Measurements from ENCODE around the gene USP7.
A peak's percentile ranks its signal among the peaks of the same experiment; 100 is the strongest.
"Not testable (repeated sequence)": the region's sequence is repeated elsewhere in the genome, so short reads cannot be mapped to it uniquely, and the experiment has no call there.

Gene USP7

DNA sequence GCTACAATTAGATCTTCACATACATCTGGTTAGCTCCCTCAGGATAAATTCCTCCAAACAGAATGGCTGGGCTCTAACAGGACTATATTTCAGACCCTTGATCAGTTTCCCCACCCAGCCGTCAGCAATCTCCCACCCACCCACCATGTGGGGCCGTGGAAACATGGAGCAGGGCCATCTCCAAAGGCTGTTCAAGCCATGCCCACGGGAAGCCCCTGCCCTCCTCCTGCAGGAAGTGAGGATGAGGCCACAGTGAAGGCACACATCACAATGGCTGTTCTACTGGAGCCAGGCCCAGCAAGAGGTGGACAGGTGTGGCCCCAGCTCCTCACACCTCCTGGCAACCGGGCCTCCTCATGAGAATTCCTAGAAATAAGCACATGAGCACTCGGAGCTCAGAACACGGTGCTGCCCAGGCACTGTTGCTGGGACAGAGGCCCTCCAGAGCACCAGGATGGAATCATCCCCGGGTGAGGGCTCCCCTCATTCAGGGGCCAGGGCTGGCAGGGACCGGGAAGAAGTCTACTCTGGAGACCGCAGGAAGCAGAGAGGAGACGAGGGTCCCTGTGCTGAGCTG, 81.6 kb downstream of the USP7 start, which contains the start of gene LITAFD:
TSS of gene LITAFD (plus strand) at position 311 of the 577 bp plus-strand sequence. CDS start 2,005 bp downstream, outside the sequence.
- DNase-seq, result no peak

DNA sequence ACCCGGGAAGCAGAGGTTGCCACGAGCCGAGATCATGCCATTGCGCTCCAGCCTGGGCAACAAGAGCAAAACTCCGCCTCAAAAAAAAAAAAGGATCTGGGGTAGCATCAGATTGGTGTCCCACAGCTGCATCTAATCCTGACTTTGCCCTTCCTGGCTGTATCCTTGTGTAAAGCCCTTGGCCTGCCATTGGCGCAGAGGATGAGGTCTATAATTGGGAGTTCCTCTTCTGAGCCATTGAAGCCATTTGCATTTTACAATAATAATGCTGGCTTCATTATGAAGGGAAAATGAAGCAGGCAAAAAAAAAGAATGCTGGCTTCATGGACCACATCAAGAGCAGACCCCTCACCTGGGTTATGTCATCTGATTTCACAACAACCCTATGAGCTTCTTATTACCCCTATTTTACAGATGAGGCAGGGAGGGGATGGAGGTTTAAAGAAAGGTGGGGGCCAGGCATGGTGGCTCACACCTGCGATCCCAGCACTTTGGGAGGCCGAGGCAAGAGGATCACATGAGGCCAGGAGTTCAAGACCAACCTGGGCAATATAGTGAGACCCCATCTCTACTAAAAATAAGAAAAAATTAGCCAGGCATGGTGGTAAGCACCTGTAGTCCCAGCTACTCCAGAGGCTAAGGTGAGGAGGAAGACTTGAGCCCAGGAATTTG, 82.7 kb downstream of the USP7 start:
- no peak for DNase-seq

DNA sequence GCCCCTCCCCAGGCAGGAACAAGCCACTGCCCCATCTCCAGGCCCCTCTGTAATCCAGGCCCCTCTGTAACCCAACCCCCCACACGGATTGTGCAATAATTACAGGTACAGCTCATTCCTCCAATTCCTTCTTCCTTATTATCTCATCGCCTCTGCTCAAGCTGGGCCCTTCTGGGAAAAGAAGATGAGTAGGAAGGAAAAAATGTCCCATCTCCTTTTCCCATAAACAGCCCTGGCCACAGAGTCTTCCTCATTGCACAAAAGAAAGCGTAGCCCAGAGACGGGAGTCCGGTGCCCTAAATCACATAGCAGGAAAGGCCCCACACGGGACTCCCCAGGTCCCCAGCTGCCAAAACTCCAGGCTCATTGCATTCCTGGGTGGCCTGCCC, 85.2 kb downstream of the USP7 start:
- no peak for DNase-seq

DNA sequence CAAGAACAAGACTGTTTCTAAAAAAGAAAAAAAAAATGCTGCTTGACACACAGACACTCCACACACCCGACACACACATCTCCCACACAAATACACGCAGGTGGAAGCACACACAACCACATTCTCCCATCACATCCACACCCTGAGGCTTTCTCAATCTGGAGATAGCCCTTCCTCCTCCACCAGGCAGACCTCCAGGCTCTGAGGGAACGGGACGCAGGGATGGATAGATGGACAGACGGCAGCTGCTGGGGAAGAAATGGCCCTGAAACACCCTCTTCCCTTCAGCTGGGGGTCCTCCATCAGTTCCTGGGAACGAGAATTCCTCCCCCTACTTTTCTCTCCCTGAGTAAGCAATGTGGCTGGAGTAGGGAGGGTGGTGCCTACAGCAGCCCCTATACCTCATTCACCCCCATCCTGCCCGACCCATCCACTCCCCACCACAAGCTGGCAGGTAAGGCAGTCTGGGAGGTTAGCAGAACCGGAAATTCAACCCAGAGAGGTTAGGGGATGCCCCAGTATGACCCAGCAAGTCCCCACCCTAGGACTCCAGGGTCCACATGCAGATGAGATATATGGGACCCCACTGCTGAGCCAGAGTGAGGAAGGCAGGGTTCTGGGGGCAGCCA, 85.7 kb downstream of the USP7 start:
- no peak for DNase-seq

DNA sequence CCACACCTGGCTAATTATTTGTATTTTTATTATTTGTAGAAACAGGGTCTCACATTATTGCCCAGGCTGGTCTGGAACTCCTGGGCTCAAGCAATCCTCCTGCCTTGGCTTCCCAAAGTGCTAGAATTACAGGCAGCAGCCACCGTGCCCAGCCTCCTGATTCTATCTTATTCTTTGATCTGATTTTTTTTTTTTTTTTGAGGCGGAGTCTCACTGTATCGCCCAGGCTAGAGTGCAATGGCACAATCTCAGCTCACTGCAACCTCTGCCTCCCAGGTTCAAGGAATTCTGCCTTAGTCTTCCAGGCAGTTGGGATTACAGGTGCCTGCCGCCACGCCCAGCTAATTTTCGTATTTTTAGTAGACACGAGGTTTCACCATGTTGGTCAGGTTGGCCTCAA, 88.4 kb downstream of the USP7 start:
- not testable (repeated sequence) for DNase-seq

DNA sequence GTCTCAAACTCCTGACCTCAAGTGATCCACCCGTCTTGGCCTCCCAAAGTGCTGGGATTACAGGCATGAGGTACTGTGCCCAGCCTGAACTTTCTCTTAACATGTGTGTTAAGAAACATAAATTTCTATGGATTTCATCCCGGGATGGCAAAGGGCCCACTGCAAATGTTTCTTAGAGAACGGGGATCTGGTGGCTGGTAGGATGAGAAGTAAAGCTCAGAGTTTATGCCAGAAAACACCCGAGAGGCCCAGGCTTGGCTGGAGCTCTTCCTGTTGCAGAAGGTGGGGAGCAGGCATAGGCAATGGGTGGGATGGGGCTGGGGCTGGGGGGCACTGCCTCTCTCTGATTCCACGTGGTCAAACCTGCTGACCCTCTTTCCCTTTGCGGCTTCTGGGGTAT, 89.3 kb downstream of the USP7 start:
- no peak for DNase-seq

DNA sequence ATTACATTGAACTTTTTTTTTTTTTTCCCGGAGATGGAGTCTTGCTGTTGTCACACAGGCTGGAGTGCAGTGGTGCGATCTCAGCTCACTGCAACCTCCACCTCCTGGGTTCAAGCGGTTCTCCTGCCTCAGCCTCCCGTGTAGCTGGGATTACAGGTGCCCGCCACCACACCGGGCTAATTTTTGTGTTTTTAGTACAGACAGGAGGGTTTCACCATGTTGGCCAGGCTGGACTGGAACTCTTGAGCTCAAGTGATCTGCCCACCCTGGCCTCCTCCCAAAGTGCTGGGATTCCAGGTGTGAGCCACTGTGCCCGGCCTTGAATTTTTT, 89.9 kb downstream of the USP7 start:
- not testable (repeated sequence) for DNase-seq

DNA sequence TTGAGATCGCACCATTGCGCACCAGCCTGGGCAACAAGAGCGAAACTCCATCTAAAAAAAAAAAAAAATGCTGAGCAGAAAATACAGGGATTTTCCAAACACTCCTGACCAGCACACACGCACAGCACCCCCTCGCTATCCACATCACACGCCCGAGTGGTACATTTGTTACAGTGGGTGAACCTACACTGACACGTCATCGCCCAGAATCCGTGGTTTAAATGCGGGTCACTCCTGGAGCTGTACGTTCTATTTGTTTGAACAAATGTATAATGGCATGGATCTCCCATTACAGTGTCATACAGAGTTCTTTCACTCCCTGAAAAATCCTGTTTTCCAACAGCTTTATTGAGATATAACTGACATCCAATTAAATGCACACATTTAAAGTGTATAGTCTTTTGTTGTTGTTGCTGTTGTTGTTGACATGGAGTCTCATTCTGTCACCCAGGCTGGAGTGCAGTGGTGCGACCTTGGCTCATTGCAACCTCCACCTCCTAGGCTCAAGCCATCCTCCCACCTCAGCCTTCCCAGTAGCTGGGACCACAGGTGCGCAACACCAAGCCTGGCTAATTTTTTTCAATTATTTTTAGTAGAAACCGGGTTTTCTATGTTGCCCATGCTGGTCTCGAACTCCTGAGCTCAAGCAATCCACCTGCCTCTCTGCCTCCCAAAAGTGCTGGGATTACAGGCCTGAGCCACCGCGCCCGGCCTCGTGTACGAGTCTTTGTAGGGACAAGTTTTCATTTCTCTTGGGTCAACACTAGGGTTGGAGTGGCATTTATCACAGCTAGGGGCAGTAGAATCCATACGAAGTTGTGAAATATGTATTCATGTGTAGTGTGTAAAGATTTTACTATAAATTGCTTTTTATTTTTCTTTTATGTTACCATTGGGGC, 90.5 kb downstream of the USP7 start:
- DNase-seq, result no peak

DNA sequence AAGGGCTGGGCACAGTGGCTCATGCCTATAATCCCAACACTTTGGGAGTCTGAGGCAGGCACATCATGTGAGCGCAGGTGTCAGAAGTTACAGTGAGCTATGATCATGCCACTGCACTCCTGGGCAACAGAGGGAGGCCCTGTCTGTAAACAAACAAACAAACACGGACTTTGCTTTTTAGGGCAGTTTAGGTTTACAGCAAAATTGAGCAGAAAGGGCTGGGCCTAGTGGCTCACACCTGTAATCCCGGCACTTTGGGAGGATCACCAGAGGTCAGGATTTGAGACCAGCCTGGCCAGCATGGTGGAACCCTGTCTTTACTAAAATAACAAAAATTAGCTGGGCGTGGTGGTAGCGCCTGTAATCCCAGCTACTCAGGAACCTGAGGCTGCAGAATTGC, 91.6 kb downstream of the USP7 start:
- no peak for DNase-seq

DNA sequence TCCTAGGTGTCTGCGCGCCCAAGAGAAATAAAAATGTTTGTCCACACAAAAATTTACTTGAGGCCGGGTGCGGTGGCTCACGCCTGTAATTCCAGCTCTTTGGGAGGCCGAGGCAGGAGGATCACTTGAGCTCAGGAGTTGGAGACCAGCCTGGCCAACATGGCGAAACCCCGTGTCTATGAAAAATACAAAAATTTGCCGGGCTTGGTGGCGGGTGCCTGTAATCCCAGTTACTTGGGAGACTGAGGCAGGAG, 93.8 kb downstream of the USP7 start:
- not testable (repeated sequence) for DNase-seq

DNA sequence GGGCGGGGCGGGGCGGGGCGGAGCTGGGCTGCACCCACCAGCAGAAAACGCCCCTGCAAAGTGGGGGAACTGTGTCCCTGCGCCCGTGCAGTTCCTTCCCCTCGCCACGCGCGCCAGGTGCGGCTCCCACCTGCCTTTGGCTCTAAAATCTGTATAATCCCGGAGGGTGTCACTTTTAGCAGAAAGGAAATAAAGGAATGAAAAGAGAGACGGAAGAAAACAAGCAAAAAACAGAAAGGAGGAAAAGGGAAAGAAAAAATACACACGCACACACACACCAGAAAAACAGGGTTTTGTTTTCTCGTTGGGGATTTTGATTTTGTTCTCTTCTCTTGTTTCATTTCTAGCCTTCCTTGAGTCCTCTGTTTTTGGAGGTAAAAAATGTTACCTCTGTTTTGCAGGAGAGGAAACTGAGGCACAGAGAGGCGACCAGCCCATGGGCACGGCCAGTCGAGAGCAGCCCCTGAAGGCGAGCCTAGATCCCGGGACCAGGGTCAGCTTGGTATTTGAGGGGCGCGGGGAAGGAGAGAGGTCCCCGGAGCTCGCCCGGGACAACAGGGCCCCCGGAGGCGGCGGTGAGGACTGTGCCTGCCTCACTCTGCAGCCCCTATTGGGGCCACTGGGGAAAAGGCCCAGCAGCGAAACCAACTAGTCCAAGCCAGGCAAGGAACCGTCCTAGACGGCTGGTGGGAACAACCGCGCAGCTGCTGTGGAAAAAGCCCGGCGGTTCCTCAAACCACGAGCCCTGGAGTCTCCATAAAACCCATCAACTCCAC, 94.3 kb downstream of the USP7 start:
- DNase-seq, result no peak

DNA sequence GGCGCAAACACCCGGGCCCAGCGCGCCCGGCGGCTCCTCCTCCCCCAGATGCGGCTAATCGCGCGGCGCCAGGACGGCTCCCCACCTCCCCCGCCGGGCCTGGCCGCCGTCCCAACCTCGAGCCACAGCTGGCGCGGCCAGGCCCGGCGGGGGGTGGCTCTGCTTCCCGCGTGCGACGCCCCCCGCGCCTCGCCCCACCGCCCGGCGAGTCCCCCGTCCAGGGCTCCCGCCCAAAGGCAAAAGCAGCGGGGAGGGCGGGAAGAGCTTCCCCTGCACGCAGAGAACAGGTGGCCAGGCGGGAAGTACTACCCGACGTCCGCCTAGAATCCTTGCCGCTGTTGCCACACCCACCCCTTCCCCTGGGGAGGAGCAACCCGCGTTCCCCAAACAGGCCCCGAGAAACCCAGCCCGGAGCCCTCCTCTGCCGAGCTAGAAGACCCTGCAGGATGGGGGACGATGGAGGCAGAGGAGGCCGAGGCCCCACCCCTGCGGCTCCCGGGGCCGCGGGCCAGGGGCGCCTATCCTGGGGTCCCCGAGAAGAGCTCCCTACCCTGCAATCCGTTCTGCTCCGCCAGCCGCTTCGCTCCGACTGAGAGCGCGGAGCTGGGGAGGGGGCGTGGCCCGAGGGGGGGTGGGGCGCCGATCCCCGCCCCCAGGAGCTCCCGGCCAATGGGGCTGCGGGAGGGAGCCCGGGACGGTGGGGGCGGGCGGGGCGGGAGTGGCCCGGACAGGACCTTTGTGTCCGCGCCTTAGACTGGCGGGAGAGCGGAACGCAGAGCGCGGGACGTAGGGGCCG, 95.1 kb downstream of the USP7 start, which contains the start of gene CARHSP1:
TSS of gene CARHSP1 (minus strand) at position 591 of the 796 bp plus-strand sequence. CDS start 9,678 bp downstream, outside the sequence.
- DNase-seq, result peak in 55 of 56 donors; percentile 45 to 94 (median 84)

DNA sequence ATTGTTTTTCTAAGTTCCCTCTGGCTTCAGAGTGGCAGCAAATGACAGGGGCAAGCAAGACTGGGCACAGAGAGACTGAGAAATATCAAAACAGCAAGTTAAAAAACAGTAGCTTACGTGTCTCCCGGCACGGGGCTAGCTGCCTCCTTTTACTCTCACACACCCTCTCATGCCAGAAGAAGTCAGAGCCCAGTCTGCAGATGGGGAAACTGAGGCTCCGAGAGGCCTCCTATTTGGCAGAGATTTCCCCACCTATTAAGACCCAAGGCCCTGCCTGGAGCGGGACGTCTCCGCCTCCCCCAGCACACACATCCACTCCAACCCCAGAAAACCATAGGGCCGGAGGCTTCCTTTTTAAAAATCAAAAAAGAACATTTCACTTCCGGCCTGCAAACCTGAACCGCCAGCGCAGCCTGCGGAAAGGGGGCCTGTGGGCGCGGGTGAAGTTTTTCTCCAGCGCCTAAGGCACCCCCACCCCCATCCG, 95.7 kb downstream of the USP7 start:
- peak in 2 of 56 donors; percentile 44 to 48 for DNase-seq

DNA sequence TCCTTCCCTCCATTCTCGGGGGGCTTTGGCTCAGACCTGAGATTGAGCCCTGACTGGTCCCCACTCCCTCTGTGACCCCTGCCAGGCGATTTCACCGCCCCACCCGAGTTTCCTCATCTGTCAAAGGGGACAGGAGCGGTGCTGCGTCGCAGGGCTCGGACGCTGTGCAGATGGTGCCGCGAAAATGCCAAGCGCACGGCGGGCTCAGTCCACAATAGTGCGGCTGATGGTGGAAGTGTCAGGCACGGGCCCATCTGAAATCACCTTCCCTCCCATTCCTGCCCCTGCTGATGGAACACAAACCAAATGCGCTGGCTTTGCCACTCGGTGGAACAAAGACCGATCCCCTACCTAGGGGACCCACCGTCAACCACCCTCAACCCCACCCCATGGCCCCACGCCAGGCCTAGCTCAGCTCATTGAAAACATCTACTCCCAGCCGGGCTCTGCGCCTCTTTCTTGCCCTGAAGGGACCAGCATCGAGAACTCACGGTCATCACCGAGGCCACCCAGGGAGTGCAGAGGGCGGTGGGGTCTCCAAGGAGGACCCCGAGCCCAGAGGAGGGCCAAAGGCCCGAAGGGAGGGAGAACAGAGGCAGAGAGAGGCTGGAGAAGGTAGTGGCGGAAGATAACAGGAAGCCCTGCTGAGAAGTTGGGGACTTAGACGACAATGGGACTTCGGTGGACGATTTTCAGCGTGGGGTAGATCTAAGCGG, 96.3 kb downstream of the USP7 start:
- peak in 42 of 56 donors; percentile 8 to 66 (median 38) for DNase-seq

DNA sequence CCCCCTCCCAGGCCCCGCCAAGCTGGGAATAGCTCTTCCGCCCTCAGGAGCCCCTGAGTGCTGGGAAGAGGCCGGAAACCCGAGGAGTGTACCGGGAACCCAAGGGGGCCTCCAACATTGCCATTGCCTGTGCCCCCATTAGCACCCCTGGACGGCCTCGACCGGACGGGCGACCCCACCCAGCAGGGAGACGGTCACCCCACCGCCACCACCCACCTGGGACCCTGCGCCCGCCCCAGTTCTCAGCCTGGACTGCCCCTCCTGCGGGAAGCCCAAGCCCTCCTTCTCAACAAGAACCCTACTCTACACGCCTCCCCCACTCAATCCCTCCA, 96.9 kb downstream of the USP7 start:
- DNase-seq, result peak in 2 of 56 donors; percentile 31 to 47

DNA sequence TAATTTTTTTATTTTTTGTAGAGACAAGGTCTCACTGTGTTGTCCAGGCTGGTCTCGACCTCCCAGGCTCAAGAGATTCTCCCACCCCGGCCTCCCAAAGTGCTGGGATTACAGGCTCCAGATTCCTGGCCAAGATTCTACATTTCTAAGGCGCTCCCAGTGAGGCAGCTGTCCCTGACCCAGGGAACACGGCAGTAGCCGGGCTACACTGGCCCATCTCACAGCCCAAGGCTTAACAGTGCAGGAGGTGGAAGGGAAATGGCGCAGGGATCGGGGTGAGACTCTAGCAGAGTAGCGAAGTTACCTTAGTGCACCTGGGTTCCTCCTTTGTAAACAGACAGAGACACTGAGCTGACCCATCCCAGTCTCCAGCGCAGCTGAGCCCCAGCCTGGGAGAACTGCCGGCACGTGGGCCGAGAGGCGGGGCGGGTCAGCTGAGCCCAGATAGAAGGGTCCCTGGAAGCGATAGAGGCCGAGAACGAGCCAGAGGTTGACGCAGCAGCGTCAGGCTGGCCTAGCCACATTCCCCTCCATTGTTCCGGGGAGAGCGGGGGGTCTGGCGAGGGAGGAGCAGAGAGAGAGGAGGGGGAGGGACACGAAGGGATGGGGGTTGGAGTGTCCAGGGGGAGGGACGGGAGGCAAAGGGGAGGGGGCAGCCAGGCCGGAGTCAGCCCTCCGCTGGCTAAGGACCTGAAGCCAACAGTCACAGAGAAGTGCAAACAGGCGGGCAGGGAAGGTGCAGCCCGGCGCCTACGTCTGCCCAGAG, 97.4 kb downstream of the USP7 start:
- peak in 50 of 56 donors; percentile 17 to 83 (median 59) for DNase-seq

DNA sequence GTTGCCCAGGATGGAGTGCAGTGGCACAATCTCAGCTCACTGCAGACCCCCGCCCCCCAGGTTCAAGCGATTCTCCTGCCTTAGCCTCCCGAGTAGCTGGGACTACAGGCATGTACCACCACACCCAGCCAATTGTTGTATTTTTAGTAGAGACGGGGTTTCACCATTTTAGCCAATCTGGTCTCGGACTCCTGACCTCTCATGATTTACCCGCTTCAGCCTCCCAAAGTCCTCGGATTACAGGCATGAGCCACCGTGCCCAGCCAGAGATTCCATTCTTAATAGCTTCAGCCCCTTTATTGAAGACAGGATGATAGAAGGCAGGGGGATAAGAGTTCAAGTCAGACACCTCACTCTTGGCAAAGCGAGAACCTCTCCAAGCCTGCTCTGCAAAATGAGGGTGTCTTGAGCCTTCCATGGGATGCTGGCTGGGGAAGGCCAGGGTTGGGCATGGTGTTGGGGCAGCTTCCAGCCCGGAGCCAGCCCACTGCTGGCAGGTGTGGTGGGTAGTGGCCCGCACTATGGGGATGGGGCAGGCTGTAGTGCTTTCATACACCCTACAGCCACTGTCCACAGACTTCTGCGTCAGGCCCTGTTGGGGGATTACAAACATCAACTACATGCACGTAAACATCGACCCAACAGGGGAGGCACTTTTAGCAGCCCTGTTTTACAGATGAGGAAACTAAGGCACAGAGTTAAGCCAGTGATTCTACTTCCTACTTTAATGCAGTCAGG, 98.4 kb downstream of the USP7 start:
- DNase-seq, result no peak
